Cardiac muscle cell (in vitro differentiated cells and primary cell): ENCODE data around the gene LRRFIP2. TPM values are rescaled to one million over a fixed set of nuclear protein-coding genes. Genes with fewer than 3 reads are reported as not detected.

Experiments
- DNase-seq, 2 donors: peaks; one replicate each; pipeline versions ENCODE4 v3.0.0 to v3.0.0-alpha.2; 2010 to 2017; ENCODE audit warnings: low read depth in 1 of 2, low spot score in 1 of 2
- H3K27ac ChIP-seq: fragments of 200-600 bp; sonication (generic); 2 replicates; pipeline ENCODE4 v1.5.1; 2016
- H3K27me3 ChIP-seq: fragments of 200-600 bp; sonication (generic); 2 replicates; pipeline ENCODE4 v1.6.0; 2016; ENCODE audit warnings: control low read depth
- H3K36me3 ChIP-seq: fragments of 200-600 bp; sonication (generic); 2 replicates; pipeline ENCODE4 v1.5.1; 2016; ENCODE audit warnings: control low read depth
- H3K4me1 ChIP-seq: fragments of 200-600 bp; sonication (generic); 2 replicates; pipeline ENCODE4 v1.8.1; 2017; ENCODE audit warnings: low read depth, mild to moderate bottlenecking, mixed run types
- H3K4me3 ChIP-seq: fragments of 200-600 bp; sonication (generic); 2 replicates; pipeline ENCODE4 v1.5.1; 2016; ENCODE audit warnings: mild to moderate bottlenecking
- H3K9me3 ChIP-seq: fragments of 200-600 bp; sonication (generic); 2 replicates; pipeline ENCODE4 v1.5.1; 2017; ENCODE audit warnings: low read depth, mild to moderate bottlenecking, control low read depth
- polyA plus RNA-seq: library from polyadenylated mRNA; unstranded; fragments of >200 nt; fragmentation: Nextera tagmentation; extraction: Ambion mirVana; gene quantifications from 2 replicates; pipeline ENCODE4 v1.2.1, GENCODE V29; 2016
- total RNA-seq: library from RNA; depleted of rRNA; stranded (reverse); fragments of >200 nt; gene quantifications from 2 replicates; pipeline ENCODE4 v1.2.3, GENCODE V29; 2016
- TF ChIP-seq, protein P1 (sequence below): IDR thresholded peaks from 2 replicates; pipeline ENCODE4 v1.5.1; 2012; ENCODE audit warnings: low read depth, mild to moderate bottlenecking, low read length

LRRFIP2 gene
- total and polyA plus RNA-seq, 2 experiments from 2014 or later: 55.9 to 92.6 TPM

DNA sequence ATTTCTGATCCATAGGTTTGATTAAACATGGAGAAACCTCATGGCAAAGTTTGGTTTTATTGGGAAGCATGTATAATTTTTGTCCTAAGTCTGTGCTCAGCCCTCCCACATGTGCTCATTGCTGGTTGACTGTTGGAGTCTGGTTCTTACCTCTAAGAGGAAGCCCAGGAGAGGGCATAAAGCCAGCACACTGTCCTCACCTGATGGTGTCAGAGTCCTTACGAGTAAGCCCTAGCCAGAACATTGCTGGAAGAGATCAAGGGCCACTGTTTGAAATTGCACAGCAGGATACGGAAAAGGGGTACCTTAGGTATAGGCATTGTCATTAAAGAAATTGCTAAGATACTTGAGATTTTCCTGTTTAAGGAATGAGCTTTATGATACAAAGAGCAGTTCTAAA, 159.8 kb downstream of the LRRFIP2 start:
- peak in 1 of 2 donors; percentile 69 for DNase-seq
- Histone ChIP-seq H3K27ac (peak overlapping the region; percentile 87), H3K27me3 (no peaks in the 10 kb centered on the region), H3K9me3 (no peaks in the 10 kb centered on the region), H3K36me3 (peaks cover 24% of the 10 kb centered on the region), H3K4me3 (no peak overlapping the region), H3K4me1 (peaks cover 24% of the 10 kb centered on the region)
- TF ChIP-seq, protein P1, sequence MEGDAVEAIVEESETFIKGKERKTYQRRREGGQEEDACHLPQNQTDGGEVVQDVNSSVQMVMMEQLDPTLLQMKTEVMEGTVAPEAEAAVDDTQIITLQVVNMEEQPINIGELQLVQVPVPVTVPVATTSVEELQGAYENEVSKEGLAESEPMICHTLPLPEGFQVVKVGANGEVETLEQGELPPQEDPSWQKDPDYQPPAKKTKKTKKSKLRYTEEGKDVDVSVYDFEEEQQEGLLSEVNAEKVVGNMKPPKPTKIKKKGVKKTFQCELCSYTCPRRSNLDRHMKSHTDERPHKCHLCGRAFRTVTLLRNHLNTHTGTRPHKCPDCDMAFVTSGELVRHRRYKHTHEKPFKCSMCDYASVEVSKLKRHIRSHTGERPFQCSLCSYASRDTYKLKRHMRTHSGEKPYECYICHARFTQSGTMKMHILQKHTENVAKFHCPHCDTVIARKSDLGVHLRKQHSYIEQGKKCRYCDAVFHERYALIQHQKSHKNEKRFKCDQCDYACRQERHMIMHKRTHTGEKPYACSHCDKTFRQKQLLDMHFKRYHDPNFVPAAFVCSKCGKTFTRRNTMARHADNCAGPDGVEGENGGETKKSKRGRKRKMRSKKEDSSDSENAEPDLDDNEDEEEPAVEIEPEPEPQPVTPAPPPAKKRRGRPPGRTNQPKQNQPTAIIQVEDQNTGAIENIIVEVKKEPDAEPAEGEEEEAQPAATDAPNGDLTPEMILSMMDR: no peak

Other genes starting within 250 kb of the LRRFIP2 start
- gene TRANK1, start 229.5 kb downstream of the LRRFIP2 start, total RNA-seq: 4.4 and 8.2 TPM in 2 replicates
- gene TRANK1, start 229.5 kb downstream of the LRRFIP2 start, polyA plus RNA-seq: 1.9 and 4.4 TPM in 2 replicates
- gene EPM2AIP1, start 181.5 kb downstream of the LRRFIP2 start, total RNA-seq: 24.2 and 30.7 TPM in 2 replicates
- 34.8 and 38.0 TPM in 2 replicates for gene EPM2AIP1, start 181.5 kb downstream of the LRRFIP2 start, polyA plus RNA-seq
- gene MLH1, start 181.1 kb downstream of the LRRFIP2 start, total RNA-seq: 63.1 and 114 TPM in 2 replicates
- 35.2 and 51.6 TPM in 2 replicates for gene MLH1, start 181.1 kb downstream of the LRRFIP2 start, polyA plus RNA-seq
- gene GOLGA4, start 68.7 kb upstream of the LRRFIP2 start, total RNA-seq: 25.5 and 52.1 TPM in 2 replicates
- 53.7 and 70.2 TPM in 2 replicates for gene GOLGA4, start 68.7 kb upstream of the LRRFIP2 start, polyA plus RNA-seq